ENCODE results near the gene STAT2. TPM values are rescaled to one million over a fixed set of nuclear protein-coding genes. Genes with fewer than 3 reads are reported as not detected.

STAT2 gene
- total and polyA plus RNA-seq, 2 of the 13 experiments (the other 11 are each of a cell fraction or from before 2014, with no cell fraction given), result 43.5 to 84.6 TPM

DNA sequence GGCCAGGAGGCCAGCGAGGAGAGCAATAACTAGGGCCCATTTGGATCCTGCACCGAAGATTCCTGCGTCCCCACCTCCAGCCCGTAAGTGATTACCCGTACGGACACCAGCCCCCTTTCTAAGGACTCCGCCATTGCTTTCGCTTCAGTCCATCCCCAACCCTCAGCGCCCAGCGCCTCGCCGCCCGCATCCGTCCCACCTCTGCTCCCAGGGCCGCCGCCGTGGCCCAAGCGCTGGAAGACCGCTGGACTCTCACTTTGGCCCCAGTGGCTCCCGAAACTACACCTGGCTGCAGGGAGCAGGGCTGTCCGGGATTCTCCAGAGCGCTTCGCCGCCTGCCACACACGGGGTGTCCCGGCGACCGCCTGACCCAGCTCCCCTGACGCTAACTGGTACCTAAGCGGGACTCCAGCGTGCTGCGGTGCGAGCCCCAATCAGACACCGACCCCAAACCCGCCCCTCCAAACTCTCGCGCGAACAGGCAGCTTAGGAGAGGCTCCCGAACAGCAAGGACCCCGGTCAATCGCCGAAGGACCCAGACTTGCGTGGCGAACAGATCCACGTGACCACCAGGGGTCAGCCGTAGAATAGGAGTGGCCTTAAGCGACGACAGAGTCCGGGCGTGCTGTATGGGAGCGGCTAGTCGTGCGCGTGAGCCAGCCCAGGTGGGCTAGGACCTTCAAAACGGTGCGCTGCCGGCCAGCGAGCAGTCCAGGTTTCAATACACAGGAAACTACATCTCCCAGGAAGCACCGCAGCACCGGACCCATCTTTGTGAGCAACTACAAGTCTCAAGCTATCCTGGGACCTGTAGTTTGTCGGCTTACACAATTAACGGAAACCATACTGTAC is 44.1 kb downstream of the STAT2 start, which contains the start of gene CNPY2 (continued):
- TF ChIP-seq, protein P1, sequence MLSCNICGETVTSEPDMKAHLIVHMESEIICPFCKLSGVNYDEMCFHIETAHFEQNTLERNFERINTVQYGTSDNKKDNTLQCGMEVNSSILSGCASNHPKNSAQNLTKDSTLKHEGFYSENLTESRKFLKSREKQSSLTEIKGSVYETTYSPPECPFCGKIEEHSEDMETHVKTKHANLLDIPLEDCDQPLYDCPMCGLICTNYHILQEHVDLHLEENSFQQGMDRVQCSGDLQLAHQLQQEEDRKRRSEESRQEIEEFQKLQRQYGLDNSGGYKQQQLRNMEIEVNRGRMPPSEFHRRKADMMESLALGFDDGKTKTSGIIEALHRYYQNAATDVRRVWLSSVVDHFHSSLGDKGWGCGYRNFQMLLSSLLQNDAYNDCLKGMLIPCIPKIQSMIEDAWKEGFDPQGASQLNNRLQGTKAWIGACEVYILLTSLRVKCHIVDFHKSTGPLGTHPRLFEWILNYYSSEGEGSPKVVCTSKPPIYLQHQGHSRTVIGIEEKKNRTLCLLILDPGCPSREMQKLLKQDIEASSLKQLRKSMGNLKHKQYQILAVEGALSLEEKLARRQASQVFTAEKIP (CRISPR knock-in tag; IDR thresholded peaks at IDR 0.05; ENCODE audit: borderline replicate concordance), result no peak
- TF ChIP-seq ZNF605 (CRISPR knock-in tag; IDR thresholded peaks at IDR 0.05) (peak; percentile 81; the same call in 1 of the 2 replicates), BRD4 (CRISPR knock-in tag; IDR thresholded peaks at IDR 0.05) (peak; percentile 89), ZNF7 (CRISPR knock-in tag; IDR thresholded peaks at IDR 0.05) (no peak), ZNF567 (CRISPR knock-in tag; IDR thresholded peaks at IDR 0.05; ENCODE audit: borderline replicate concordance) (no peak), MED13 (CRISPR knock-in tag; IDR thresholded peaks at IDR 0.05) (peak; percentile 60; the same call in 1 of the 2 replicates), ZFP90 (CRISPR knock-in tag; IDR thresholded peaks at IDR 0.05; ENCODE audit: borderline replicate concordance) (peak; percentile 78), FOXJ3 (CRISPR knock-in tag; IDR thresholded peaks at IDR 0.05; ENCODE audit: borderline replicate concordance) (peak; percentile 66; the same call in 1 of the 2 replicates), BORCS8-MEF2B (CRISPR knock-in tag; IDR thresholded peaks at IDR 0.05) (peak; percentile 85; the same call in 1 of the 2 replicates), TEAD2 (CRISPR knock-in tag; IDR thresholded peaks at IDR 0.05) (no peak)
- TF ChIP-seq, protein P2, sequence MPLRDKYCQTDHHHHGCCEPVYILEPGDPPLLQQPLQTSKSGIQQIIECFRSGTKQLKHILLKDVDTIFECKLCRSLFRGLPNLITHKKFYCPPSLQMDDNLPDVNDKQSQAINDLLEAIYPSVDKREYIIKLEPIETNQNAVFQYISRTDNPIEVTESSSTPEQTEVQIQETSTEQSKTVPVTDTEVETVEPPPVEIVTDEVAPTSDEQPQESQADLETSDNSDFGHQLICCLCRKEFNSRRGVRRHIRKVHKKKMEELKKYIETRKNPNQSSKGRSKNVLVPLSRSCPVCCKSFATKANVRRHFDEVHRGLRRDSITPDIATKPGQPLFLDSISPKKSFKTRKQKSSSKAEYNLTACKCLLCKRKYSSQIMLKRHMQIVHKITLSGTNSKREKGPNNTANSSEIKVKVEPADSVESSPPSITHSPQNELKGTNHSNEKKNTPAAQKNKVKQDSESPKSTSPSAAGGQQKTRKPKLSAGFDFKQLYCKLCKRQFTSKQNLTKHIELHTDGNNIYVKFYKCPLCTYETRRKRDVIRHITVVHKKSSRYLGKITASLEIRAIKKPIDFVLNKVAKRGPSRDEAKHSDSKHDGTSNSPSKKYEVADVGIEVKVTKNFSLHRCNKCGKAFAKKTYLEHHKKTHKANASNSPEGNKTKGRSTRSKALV (CRISPR knock-in tag; IDR thresholded peaks at IDR 0.05), result peak; percentile 82; the same call in 1 of the 2 replicates
- TF ChIP-seq, protein P3, sequence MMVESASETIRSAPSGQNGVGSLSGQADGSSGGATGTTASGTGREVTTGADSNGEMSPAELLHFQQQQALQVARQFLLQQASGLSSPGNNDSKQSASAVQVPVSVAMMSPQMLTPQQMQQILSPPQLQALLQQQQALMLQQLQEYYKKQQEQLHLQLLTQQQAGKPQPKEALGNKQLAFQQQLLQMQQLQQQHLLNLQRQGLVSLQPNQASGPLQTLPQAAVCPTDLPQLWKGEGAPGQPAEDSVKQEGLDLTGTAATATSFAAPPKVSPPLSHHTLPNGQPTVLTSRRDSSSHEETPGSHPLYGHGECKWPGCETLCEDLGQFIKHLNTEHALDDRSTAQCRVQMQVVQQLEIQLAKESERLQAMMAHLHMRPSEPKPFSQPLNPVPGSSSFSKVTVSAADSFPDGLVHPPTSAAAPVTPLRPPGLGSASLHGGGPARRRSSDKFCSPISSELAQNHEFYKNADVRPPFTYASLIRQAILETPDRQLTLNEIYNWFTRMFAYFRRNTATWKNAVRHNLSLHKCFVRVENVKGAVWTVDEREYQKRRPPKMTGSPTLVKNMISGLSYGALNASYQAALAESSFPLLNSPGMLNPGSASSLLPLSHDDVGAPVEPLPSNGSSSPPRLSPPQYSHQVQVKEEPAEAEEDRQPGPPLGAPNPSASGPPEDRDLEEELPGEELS (CRISPR knock-in tag; IDR thresholded peaks at IDR 0.05), result no peak; the same call in 1 of the 2 replicates
- TF ChIP-seq, protein P4, sequence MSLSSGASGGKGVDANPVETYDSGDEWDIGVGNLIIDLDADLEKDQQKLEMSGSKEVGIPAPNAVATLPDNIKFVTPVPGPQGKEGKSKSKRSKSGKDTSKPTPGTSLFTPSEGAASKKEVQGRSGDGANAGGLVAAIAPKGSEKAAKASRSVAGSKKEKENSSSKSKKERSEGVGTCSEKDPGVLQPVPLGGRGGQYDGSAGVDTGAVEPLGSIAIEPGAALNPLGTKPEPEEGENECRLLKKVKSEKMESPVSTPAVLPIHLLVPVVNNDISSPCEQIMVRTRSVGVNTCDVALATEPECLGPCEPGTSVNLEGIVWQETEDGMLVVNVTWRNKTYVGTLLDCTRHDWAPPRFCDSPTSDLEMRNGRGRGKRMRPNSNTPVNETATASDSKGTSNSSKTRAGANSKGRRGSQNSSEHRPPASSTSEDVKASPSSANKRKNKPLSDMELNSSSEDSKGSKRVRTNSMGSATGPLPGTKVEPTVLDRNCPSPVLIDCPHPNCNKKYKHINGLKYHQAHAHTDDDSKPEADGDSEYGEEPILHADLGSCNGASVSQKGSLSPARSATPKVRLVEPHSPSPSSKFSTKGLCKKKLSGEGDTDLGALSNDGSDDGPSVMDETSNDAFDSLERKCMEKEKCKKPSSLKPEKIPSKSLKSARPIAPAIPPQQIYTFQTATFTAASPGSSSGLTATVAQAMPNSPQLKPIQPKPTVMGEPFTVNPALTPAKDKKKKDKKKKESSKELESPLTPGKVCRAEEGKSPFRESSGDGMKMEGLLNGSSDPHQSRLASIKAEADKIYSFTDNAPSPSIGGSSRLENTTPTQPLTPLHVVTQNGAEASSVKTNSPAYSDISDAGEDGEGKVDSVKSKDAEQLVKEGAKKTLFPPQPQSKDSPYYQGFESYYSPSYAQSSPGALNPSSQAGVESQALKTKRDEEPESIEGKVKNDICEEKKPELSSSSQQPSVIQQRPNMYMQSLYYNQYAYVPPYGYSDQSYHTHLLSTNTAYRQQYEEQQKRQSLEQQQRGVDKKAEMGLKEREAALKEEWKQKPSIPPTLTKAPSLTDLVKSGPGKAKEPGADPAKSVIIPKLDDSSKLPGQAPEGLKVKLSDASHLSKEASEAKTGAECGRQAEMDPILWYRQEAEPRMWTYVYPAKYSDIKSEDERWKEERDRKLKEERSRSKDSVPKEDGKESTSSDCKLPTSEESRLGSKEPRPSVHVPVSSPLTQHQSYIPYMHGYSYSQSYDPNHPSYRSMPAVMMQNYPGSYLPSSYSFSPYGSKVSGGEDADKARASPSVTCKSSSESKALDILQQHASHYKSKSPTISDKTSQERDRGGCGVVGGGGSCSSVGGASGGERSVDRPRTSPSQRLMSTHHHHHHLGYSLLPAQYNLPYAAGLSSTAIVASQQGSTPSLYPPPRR (CRISPR knock-in tag; IDR thresholded peaks at IDR 0.05; ENCODE audit: borderline replicate concordance), result peak; percentile 46; the same call in 1 of the 2 replicates
- TF ChIP-seq, protein P5, sequence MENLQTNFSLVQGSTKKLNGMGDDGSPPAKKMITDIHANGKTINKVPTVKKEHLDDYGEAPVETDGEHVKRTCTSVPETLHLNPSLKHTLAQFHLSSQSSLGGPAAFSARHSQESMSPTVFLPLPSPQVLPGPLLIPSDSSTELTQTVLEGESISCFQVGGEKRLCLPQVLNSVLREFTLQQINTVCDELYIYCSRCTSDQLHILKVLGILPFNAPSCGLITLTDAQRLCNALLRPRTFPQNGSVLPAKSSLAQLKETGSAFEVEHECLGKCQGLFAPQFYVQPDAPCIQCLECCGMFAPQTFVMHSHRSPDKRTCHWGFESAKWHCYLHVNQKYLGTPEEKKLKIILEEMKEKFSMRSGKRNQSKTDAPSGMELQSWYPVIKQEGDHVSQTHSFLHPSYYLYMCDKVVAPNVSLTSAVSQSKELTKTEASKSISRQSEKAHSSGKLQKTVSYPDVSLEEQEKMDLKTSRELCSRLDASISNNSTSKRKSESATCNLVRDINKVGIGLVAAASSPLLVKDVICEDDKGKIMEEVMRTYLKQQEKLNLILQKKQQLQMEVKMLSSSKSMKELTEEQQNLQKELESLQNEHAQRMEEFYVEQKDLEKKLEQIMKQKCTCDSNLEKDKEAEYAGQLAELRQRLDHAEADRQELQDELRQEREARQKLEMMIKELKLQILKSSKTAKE (CRISPR knock-in tag; IDR thresholded peaks at IDR 0.05; ENCODE audit: borderline replicate concordance), result 0 out of 2 replicates have a peak, but pooled peaks have one; percentile 45
